Hepatocyte (in vitro differentiated cells): ENCODE results near the gene STON1. TPM values are rescaled to one million over a fixed set of nuclear protein-coding genes. Genes with fewer than 3 reads are reported as not detected.

ENCODE experiments used
- DNase-seq: peaks from one replicate; pipeline ENCODE4 v3.0.0-alpha.2; 2016; ENCODE audit warnings: low spot score
- H2AFZ ChIP-seq: fragments of 200-600 bp; sonication (generic); 2 replicates; pipeline ENCODE4 v1.6.0; 2016; ENCODE audit warnings: antibody characterized with exemption, mild to moderate bottlenecking
- H3K27ac ChIP-seq: fragments of 200-600 bp; sonication (generic); 2 replicates; pipeline ENCODE4 v1.5.1; 2016; ENCODE audit warnings: mild to moderate bottlenecking
- H3K27me3 ChIP-seq: fragments of 200-600 bp; sonication (generic); 2 replicates; pipeline ENCODE4 v1.6.1; 2016
- H3K36me3 ChIP-seq: fragments of 200-600 bp; sonication (generic); replicated peaks from 2 replicates; pipeline ENCODE4 v1.5.1; 2016; ENCODE audit warnings: low read depth; ENCODE audit not compliant: insufficient read depth
- H3K4me1 ChIP-seq: fragments of 200-600 bp; sonication (generic); 2 replicates; pipeline ENCODE4 v1.5.1; 2016; ENCODE audit warnings: mild to moderate bottlenecking, moderate library complexity; ENCODE audit not compliant: insufficient read depth
- H3K4me2 ChIP-seq: fragments of 200-600 bp; sonication (generic); 2 replicates; pipeline ENCODE4 v1.6.0; 2016
- H3K4me3 ChIP-seq: fragments of 200-600 bp; sonication (generic); 2 replicates; pipeline ENCODE4 v1.5.1; 2016; ENCODE audit warnings: mild to moderate bottlenecking
- H3K79me2 ChIP-seq: fragments of 200-600 bp; sonication (generic); 2 replicates; pipeline ENCODE4 v1.6.0; 2017; ENCODE audit warnings: mild to moderate bottlenecking
- H3K9me2 ChIP-seq: fragments of 200-600 bp; sonication (generic); replicated peaks from 2 replicates; pipeline ENCODE4 v1.6.0; 2017; ENCODE audit warnings: mild to moderate bottlenecking; ENCODE audit not compliant: insufficient read depth
- H3K9me3 ChIP-seq: fragments of 200-600 bp; sonication (generic); 2 replicates; pipeline ENCODE4 v1.5.1; 2016; ENCODE audit warnings: low read depth, mild to moderate bottlenecking
- H4K20me1 ChIP-seq: fragments of 200-600 bp; sonication (generic); 2 replicates; pipeline ENCODE4 v1.6.0; 2016; ENCODE audit warnings: mild to moderate bottlenecking; ENCODE audit not compliant: insufficient read depth, poor library complexity, severe bottlenecking
- CTCF ChIP-seq: fragments of 200-600 bp; sonication (generic); IDR thresholded peaks from 2 replicates; pipeline ENCODE4 v1.5.1; 2016; ENCODE audit warnings: antibody characterized with exemption, mild to moderate bottlenecking; ENCODE audit not compliant: poor library complexity
- EZH2 ChIP-seq: fragments of 200-600 bp; sonication (generic); IDR thresholded peaks from 2 replicates; pipeline ENCODE4 v1.6.1; 2016; ENCODE audit warnings: antibody characterized with exemption, mild to moderate bottlenecking, borderline replicate concordance
- EZH2phosphoT487 ChIP-seq: fragments of 200-600 bp; sonication (generic); IDR thresholded peaks from one replicate; pipeline ENCODE4 v1.6.1; 2018; ENCODE audit warnings: antibody characterized with exemption, mild to moderate bottlenecking, low read depth, moderate library complexity; ENCODE audit not compliant: unreplicated experiment, severe bottlenecking
- WGBS: methylation state at CpG from one replicate; pipeline ENCODE4 v1.1.6; 2016; ENCODE audit warnings: low lambda C conversion rate; ENCODE audit errors: missing lambda C conversion rate; 5-methylcytosine and 5-hydroxymethylcytosine counted together
- polyA plus RNA-seq: library from polyadenylated mRNA; unstranded; fragments of >200 nt; fragmentation: Nextera tagmentation; extraction: Ambion mirVana; gene quantifications from 2 replicates; pipeline ENCODE4 v1.2.1, GENCODE V29; 2016
- total RNA-seq: library from RNA; depleted of rRNA; stranded (reverse); fragments of >200 nt; gene quantifications from 2 replicates; pipeline ENCODE4 v1.2.3, GENCODE V29; 2014

STON1 gene
- total and polyA plus RNA-seq, 2 experiments from 2014 or later: 12.2 to 22.0 TPM

- WGBS: 73% methylated on average over 4 of the region's 4 CpGs
- Histone ChIP-seq H3K27ac (no peak overlapping the region), H3K9me3 (no peaks in the 10 kb centered on the region), H3K4me2 (no peak overlapping the region), H3K79me2 (no peaks in the 10 kb centered on the region), H3K36me3 (no peaks in the 10 kb centered on the region), H4K20me1 (no peaks in the 10 kb centered on the region), H3K4me1 (no peaks in the 10 kb centered on the region), H3K27me3 (no peaks in the 10 kb centered on the region), H3K9me2 (no peaks in the 10 kb centered on the region), H3K4me3 (no peak overlapping the region), H2AFZ (no peak overlapping the region)
- no peak for TF ChIP-seq CTCF
- no peak for TF ChIP-seq EZH2
- TF ChIP-seq EZH2phosphoT487: no peak
- no peak for DNase-seq
Observed at GRCh38 chr2:48584551-48584950, 54.6 kb downstream of the STON1 start.

- no peaks in the 10 kb centered on the region for H3K79me2 ChIP-seq
- DNase-seq: no peak
- H3K27ac ChIP-seq: no peak overlapping the region
- no peaks in the 10 kb centered on the region for H4K20me1 ChIP-seq
- no peak overlapping the region for H3K4me2 ChIP-seq
- H2AFZ ChIP-seq: no peak overlapping the region
- H3K9me2 ChIP-seq: no peaks in the 10 kb centered on the region
- 55% methylated on average over 4 of the region's 4 CpGs for WGBS
- H3K27me3 ChIP-seq: no peaks in the 10 kb centered on the region
- H3K4me3 ChIP-seq: no peak overlapping the region
- no peaks in the 10 kb centered on the region for H3K4me1 ChIP-seq
- H3K9me3 ChIP-seq: no peaks in the 10 kb centered on the region
- H3K36me3 ChIP-seq: no peaks in the 10 kb centered on the region
- TF ChIP-seq EZH2phosphoT487 (no peak), EZH2 (no peak), CTCF (no peak)
Observed at GRCh38 chr2:48586433-48586832, 56.5 kb downstream of the STON1 start.

GRCh38 chr2:48587560-48587959, 57.6 kb downstream of the STON1 start:
- Histone ChIP-seq H3K9me2 (no peaks in the 10 kb centered on the region), H3K4me1 (no peaks in the 10 kb centered on the region), H3K36me3 (no peaks in the 10 kb centered on the region), H3K79me2 (no peaks in the 10 kb centered on the region), H3K4me2 (no peak overlapping the region), H3K27me3 (no peaks in the 10 kb centered on the region), H2AFZ (no peak overlapping the region), H3K27ac (peak overlapping the region; percentile 47), H3K9me3 (no peaks in the 10 kb centered on the region), H4K20me1 (no peaks in the 10 kb centered on the region), H3K4me3 (no peak overlapping the region)
- DNase-seq: no peak
- TF ChIP-seq EZH2 (no peak), CTCF (no peak), EZH2phosphoT487 (no peak)
- WGBS: 68% methylated on average over 5 of the region's 5 CpGs

- no peaks in the 10 kb centered on the region for H4K20me1 ChIP-seq
- no peaks in the 10 kb centered on the region for H3K27me3 ChIP-seq
- no peaks in the 10 kb centered on the region for H3K79me2 ChIP-seq
- no peak overlapping the region for H2AFZ ChIP-seq
- peak overlapping the region; percentile 47 for H3K27ac ChIP-seq
- no peaks in the 10 kb centered on the region for H3K36me3 ChIP-seq
- no peak overlapping the region for H3K4me3 ChIP-seq
- no peaks in the 10 kb centered on the region for H3K4me1 ChIP-seq
- H3K9me3 ChIP-seq: no peaks in the 10 kb centered on the region
- no peaks in the 10 kb centered on the region for H3K9me2 ChIP-seq
- DNase-seq: no peak
- TF ChIP-seq EZH2 (no peak), CTCF (no peak), EZH2phosphoT487 (no peak)
- no peak overlapping the region for H3K4me2 ChIP-seq
- WGBS: 97% methylated on average over 3 of the region's 3 CpGs
Observed at GRCh38 chr2:48587961-48588360, 58.0 kb downstream of the STON1 start.
